ENCODE data around the gene SPATS2L. TPM values are rescaled to one million over a fixed set of nuclear protein-coding genes. Genes with fewer than 3 reads are reported as not detected.

Gene SPATS2L
- total and polyA plus RNA-seq, 9 donors: 144 to 235 (median 222) TPM

DNA sequence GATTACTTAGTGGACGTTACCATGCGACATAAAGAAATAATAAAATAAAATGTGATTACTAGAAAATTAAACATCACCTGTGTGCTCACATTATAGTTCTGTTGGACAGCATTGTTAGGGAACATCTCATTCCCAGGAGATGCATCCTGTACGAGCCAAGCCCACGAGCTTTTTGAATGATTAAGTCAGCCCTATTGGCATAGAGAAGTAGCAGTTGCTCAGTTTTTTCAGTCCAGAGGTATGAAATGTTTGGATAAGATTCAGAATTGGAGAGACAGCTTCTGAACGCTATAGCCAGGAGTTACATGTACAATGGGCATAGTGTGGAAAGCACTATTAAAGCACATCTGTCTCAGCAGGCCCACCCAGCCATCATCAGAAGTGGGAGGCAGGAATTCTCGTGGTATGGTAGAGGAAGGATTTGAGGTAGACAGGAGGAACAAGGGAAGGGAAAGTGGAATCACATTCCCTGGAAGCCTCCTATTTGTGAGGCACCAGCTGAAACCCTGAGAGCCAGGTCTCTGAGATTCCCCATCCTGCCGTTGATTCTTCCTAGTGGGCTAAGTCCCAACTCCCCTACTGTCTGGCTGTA, 8.6 kb downstream of the SPATS2L start:
- Histone ChIP-seq H3K4me1 (ENCODE audit: control insufficient read depth, insufficient read depth, low read length) (peaks cover 42% of the 10 kb centered on the region), H3K27ac (ENCODE audit: low read length) (peak overlapping the region; percentile 50), H3K9me3 (replicated peaks; ENCODE audit: control insufficient read depth, low read depth, low read length) (no peaks in the 10 kb centered on the region), H3K36me3 (ENCODE audit: control insufficient read depth, insufficient read depth, low read length) (peaks cover 6% of the 10 kb centered on the region), H3K27me3 (ENCODE audit: control insufficient read depth, insufficient read depth, low read length) (no peaks in the 10 kb centered on the region), H3K4me3 (ENCODE audit: low read length) (no peak overlapping the region)
- WGBS (ENCODE audit: insufficient coverage): 38% methylated on average over 1 of the region's 7 CpGs
- DNase-seq: peak; percentile 67

DNA sequence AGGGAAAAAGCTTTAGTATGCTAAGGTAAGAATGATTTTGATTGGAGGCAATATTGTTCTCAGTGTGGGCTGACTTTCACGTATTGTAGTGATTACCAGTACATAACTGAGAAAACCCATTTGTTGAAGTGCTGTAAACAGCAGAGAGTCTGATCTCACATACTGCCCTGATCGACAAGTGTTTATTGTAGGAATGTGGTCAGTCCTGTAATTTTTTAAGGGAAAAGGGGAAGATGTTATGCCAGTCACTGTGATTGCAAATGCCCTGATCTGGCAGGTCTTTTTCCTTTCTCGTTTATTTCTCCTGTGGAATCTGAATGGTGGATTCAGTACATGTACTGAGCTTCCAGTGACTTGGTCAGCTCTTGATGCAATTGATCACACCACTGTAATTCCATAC, 11.5 kb downstream of the SPATS2L start:
- Histone ChIP-seq H3K36me3 (ENCODE audit: control insufficient read depth, insufficient read depth, low read length) (peaks cover 2% of the 10 kb centered on the region), H3K9me3 (replicated peaks; ENCODE audit: control insufficient read depth, low read depth, low read length) (no peaks in the 10 kb centered on the region), H3K27me3 (ENCODE audit: control insufficient read depth, insufficient read depth, low read length) (no peaks in the 10 kb centered on the region), H3K4me3 (ENCODE audit: low read length) (no peak overlapping the region), H3K4me1 (ENCODE audit: control insufficient read depth, insufficient read depth, low read length) (peaks cover 27% of the 10 kb centered on the region), H3K27ac (ENCODE audit: low read length) (peak overlapping the region; percentile 18)
- no peak for DNase-seq
- WGBS (ENCODE audit: insufficient coverage): 21% methylated on average over 2 of the region's 3 CpGs

DNA sequence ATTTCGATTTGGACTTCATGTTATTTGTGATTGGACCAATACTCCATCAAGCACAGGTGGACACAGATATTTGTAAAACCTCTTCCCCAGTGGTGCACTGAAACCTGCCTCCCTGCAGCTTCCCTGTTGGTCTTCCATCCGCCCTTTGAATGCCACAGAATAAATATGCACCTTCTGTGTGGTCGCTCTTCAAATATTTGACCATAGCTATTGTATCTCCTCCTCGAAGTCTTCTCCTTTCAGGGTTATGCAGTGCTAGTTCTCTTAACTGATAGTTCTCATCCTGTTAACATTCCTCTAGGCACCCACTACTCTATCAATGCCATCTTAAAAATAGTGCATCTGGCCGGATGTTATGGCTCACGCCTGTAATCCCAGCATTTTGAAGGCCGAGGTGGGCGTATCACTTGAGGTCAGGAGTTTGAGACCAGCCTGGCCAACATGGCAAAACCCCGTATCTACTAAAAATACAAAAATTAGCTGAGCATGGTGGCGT, 12.5 kb downstream of the SPATS2L start:
- 89% methylated on average over 5 of the region's 10 CpGs for WGBS (ENCODE audit: insufficient coverage)
- no peak overlapping the region for H3K4me3 ChIP-seq (ENCODE audit: low read length)
- peaks cover 27% of the 10 kb centered on the region for H3K4me1 ChIP-seq (ENCODE audit: control insufficient read depth, insufficient read depth, low read length)

DNA sequence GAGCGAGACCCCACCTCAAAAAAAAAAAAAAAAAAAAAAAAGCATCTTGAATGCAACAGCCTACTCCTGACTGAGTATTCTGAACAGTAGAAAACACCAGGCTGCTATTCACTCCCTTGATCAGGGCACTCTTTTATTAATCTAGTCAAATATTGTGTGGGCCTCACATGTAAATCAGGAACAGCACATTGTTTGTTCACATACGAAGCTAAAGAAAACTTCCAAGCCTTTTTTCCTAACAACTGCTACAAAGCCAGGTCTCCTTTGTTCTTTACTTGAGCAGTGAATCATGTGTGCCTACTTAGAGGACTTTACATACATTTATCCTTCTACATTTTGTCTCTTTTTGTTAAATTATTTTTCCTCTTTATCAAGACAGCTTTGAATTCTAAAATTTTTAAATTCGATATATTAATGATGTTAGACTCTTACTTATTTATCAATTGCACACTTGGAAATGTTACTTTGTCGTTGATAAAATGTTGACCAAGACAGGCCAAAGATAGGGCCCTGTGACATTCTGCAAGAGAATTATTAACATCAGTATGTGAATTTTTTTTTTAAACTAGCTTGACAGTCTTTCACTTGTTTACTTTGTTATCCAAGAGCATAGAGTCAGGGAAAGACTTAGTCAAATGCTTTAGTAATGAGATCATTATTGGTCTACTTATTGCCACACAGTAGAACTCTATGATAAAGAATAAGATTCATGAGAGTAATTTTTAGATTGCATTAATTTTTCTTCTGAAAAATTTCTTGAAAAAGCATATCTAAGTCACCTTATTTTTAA, 13.2 kb downstream of the SPATS2L start:
- Histone ChIP-seq H3K27ac (ENCODE audit: low read length) (peak overlapping the region; percentile 29), H3K4me1 (ENCODE audit: control insufficient read depth, insufficient read depth, low read length) (peaks cover 23% of the 10 kb centered on the region), H3K4me3 (ENCODE audit: low read length) (no peak overlapping the region), H3K9me3 (replicated peaks; ENCODE audit: control insufficient read depth, low read depth, low read length) (no peaks in the 10 kb centered on the region), H3K27me3 (ENCODE audit: control insufficient read depth, insufficient read depth, low read length) (no peaks in the 10 kb centered on the region), H3K36me3 (ENCODE audit: control insufficient read depth, insufficient read depth, low read length) (peaks cover 2% of the 10 kb centered on the region)
- no CpG with 5 or more reads among the region's 4 CpGs for WGBS (ENCODE audit: insufficient coverage)
- DNase-seq: no peak

More for the DNA sequence above, 12.5 kb downstream of the SPATS2L start:
- Histone ChIP-seq H3K27ac (ENCODE audit: low read length) (no peak overlapping the region), H3K36me3 (ENCODE audit: control insufficient read depth, insufficient read depth, low read length) (peaks cover 2% of the 10 kb centered on the region), H3K27me3 (ENCODE audit: control insufficient read depth, insufficient read depth, low read length) (no peaks in the 10 kb centered on the region), H3K9me3 (replicated peaks; ENCODE audit: control insufficient read depth, low read depth, low read length) (no peaks in the 10 kb centered on the region)
- no peak for DNase-seq

DNA sequence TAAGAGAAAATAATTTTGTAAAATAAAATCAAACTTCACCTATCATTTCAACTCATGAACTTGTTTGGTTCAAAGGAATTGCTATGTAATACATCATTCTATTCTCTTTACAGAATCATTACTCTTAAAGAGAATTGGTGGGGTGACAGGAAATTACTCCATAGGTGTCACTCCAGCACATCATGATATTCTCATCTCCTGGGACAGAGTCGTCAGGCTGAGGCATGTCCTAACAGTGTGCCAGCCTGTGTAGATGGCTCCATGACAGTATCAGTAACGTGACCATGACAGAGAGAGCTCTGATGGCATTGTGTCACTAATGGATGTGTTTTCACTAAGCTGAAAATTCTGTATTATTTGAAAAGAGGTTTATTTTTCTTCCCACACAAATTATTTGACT, 13.9 kb downstream of the SPATS2L start:
- Histone ChIP-seq H3K9me3 (replicated peaks; ENCODE audit: control insufficient read depth, low read depth, low read length) (no peaks in the 10 kb centered on the region), H3K4me1 (ENCODE audit: control insufficient read depth, insufficient read depth, low read length) (peaks cover 17% of the 10 kb centered on the region), H3K4me3 (ENCODE audit: low read length) (no peak overlapping the region), H3K36me3 (ENCODE audit: control insufficient read depth, insufficient read depth, low read length) (peaks cover 2% of the 10 kb centered on the region), H3K27me3 (ENCODE audit: control insufficient read depth, insufficient read depth, low read length) (no peaks in the 10 kb centered on the region), H3K27ac (ENCODE audit: low read length) (no peak overlapping the region)
- WGBS (ENCODE audit: insufficient coverage): no CpG with 5 or more reads among the region's 2 CpGs
- DNase-seq: no peak

DNA sequence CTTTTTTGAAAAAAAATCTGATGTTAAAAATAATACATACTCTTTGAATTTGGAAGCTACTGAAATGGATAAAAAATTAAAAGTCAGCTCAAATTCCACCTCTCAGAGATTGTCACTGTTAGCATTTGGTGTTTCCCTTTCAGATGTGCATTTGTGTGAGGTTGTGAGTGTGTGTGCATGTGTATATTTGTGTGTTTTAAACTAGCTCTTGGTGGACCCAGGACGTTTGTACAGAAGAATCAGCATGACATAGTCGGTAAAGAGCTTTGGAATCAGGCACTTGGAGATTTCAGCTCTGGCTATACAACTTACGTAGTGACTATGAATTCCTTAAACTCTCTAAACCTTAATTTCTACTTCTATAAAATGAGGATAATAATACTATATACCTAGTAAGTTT, 14.5 kb downstream of the SPATS2L start:
- no peak overlapping the region for H3K27ac ChIP-seq (ENCODE audit: low read length)
- H3K4me1 ChIP-seq (ENCODE audit: control insufficient read depth, insufficient read depth, low read length): peaks cover 13% of the 10 kb centered on the region
- H3K36me3 ChIP-seq (ENCODE audit: control insufficient read depth, insufficient read depth, low read length): peaks cover 2% of the 10 kb centered on the region
- no peaks in the 10 kb centered on the region for H3K9me3 ChIP-seq (replicated peaks; ENCODE audit: control insufficient read depth, low read depth, low read length)
- no peaks in the 10 kb centered on the region for H3K27me3 ChIP-seq (ENCODE audit: control insufficient read depth, insufficient read depth, low read length)
- no peak for DNase-seq
- H3K4me3 ChIP-seq (ENCODE audit: low read length): no peak overlapping the region
- no CpG with 5 or more reads among the region's 3 CpGs for WGBS (ENCODE audit: insufficient coverage)

DNA sequence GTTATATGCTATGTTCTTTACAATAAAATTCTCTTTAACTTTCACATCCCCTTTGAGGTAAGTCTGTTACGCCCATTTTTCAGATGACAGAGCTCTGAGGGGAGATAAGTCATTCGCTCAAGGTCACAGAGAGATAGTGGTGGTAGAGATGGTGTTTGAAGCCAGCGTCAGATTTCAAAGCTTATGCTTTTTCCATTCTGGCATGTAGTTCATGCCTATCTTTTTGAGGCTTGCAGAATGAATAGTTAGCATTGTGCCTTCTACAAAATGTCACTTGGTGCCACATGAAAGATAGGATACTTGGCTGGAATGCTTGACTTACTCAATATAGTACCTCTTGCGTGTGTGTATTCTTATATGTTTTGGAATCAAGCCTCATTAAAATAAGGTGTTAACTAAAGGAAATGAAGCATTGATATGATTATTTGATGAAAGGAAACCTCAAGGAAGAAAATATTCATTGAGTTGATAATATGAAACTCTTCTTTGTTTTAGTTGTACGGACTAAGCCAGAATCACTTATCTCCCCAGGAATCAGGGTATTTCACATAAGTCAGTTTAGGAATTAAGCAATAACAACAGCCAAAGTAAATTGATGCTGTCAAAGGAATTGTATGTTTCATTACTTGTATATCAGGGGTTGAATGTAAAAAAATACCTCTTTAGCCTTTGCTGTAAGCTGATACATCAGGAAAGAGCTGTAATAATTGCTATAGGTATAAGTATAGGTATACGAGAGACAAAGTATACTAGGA, 15.5 kb downstream of the SPATS2L start:
- Histone ChIP-seq H3K27ac (ENCODE audit: low read length) (no peak overlapping the region), H3K9me3 (replicated peaks; ENCODE audit: control insufficient read depth, low read depth, low read length) (no peaks in the 10 kb centered on the region), H3K27me3 (ENCODE audit: control insufficient read depth, insufficient read depth, low read length) (no peaks in the 10 kb centered on the region), H3K4me1 (ENCODE audit: control insufficient read depth, insufficient read depth, low read length) (peaks cover 6% of the 10 kb centered on the region), H3K4me3 (ENCODE audit: low read length) (no peak overlapping the region), H3K36me3 (ENCODE audit: control insufficient read depth, insufficient read depth, low read length) (no peaks in the 10 kb centered on the region)
- WGBS (ENCODE audit: insufficient coverage): 88% methylated on average over 1 of the region's 6 CpGs
- no peak for DNase-seq

DNA sequence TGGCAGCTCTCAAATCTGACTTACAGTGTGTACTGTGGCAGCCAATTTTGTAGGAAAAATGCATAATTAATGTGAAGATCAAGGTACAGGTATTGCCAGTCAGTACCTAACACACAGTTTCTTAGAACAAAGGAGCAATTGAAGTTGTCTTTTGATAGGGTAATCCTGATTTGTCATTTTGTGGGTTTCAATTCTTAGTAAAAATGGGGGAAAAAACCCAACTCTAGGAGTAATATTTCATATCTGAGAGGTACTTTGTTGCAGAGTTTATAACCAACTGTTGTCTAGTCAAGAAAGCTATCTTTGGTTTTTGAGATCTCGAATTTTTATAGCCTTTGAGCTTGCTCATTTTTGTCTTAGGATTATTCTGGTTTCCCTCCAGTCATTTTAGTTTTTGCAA, 16.1 kb downstream of the SPATS2L start:
- Histone ChIP-seq H3K4me1 (ENCODE audit: control insufficient read depth, insufficient read depth, low read length) (peaks cover 4% of the 10 kb centered on the region), H3K9me3 (replicated peaks; ENCODE audit: control insufficient read depth, low read depth, low read length) (no peaks in the 10 kb centered on the region), H3K36me3 (ENCODE audit: control insufficient read depth, insufficient read depth, low read length) (no peaks in the 10 kb centered on the region), H3K27ac (ENCODE audit: low read length) (no peak overlapping the region), H3K27me3 (ENCODE audit: control insufficient read depth, insufficient read depth, low read length) (no peaks in the 10 kb centered on the region), H3K4me3 (ENCODE audit: low read length) (no peak overlapping the region)
- WGBS (ENCODE audit: insufficient coverage): 100% methylated on average over 1 of the region's 1 CpG
- no peak for DNase-seq

DNA sequence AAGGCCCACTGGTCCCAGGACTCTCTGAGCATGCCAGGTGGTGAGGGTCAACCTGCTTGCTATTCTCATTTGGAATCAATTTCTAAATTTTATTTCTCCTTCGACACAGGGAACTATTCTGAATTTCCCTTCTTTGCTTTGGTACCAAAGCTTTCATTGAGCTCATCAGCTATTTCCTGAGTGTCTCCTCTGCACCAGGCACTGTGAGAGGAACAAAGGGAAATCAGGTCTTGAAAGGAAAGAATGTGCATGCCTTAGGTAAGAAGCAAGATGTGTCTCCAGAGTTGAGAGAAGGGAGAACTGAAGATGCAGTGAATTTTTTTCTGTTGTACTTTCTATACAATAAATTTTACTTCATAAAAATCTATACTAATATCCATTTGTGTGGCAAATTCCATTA, 17.9 kb downstream of the SPATS2L start:
- Histone ChIP-seq H3K4me1 (ENCODE audit: control insufficient read depth, insufficient read depth, low read length) (peaks cover 11% of the 10 kb centered on the region), H3K4me3 (ENCODE audit: low read length) (no peak overlapping the region), H3K9me3 (replicated peaks; ENCODE audit: control insufficient read depth, low read depth, low read length) (no peaks in the 10 kb centered on the region), H3K27me3 (ENCODE audit: control insufficient read depth, insufficient read depth, low read length) (no peaks in the 10 kb centered on the region), H3K36me3 (ENCODE audit: control insufficient read depth, insufficient read depth, low read length) (peaks cover 2% of the 10 kb centered on the region), H3K27ac (ENCODE audit: low read length) (no peak overlapping the region)
- no peak for DNase-seq
- no CpG with 5 or more reads among the region's 1 CpG for WGBS (ENCODE audit: insufficient coverage)

DNA sequence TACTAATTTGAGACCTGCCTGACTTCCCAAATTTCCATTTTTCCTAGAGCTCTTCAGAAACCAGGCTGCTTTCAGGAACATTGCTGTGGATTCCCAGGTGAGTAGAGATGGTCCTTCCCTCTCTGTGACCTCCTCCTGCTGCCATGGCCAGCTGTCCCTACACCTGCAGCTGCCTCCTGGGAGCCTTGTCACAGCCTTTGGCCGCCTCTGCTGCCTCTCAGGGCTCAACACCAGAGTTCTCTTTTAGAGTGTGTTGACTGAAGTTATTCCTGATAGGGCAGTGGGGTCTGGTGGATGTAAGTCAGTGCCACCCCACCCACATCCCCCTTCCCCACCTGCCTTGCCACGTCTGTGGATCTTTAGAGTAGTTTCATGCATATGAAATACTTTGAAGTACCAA, 22.9 kb downstream of the SPATS2L start:
- Histone ChIP-seq H3K27ac (ENCODE audit: low read length) (no peak overlapping the region), H3K4me3 (ENCODE audit: low read length) (no peak overlapping the region), H3K4me1 (ENCODE audit: control insufficient read depth, insufficient read depth, low read length) (peaks cover 12% of the 10 kb centered on the region), H3K36me3 (ENCODE audit: control insufficient read depth, insufficient read depth, low read length) (peaks cover 13% of the 10 kb centered on the region), H3K9me3 (replicated peaks; ENCODE audit: control insufficient read depth, low read depth, low read length) (peaks cover 2% of the 10 kb centered on the region), H3K27me3 (ENCODE audit: control insufficient read depth, insufficient read depth, low read length) (no peaks in the 10 kb centered on the region)
- no CpG with 5 or more reads among the region's 2 CpGs for WGBS (ENCODE audit: insufficient coverage)
- no peak for DNase-seq

Measured in muscle of leg (tissue), 11 donors.